Neural cell (in vitro differentiated cells): Measurements from ENCODE around the gene SACS.

Experiments
- CTCF ChIP-seq: fragments of 450-650 bp; IDR thresholded peaks from 2 replicates; pipeline ENCODE4 v1.5.1; 2014; ENCODE audit warnings: antibody characterized with exemption, mild to moderate bottlenecking, moderate library complexity; ENCODE audit not compliant: poor library complexity, severe bottlenecking
- EP300 ChIP-seq: fragments of 450-650 bp; conservative IDR thresholded peaks from 2 replicates; pipeline ENCODE4 v1.6.1; 2014; ENCODE audit warnings: antibody characterized with exemption, mild to moderate bottlenecking, moderate library complexity; ENCODE audit not compliant: poor library complexity, severe bottlenecking
- EZH2 ChIP-seq: fragments of 200-600, 300-800 bp; shearing (Covaris generic), sonication (generic); IDR thresholded peaks from 2 replicates; pipeline ENCODE4 v1.6.1; 2014; ENCODE audit warnings: antibody characterized with exemption, low read length, borderline replicate concordance, mild to moderate bottlenecking; ENCODE audit not compliant: insufficient read depth, poor library complexity, severe bottlenecking
- POLR2AphosphoS5 ChIP-seq: IDR thresholded peaks from 2 replicates; pipeline ENCODE4 v1.6.1; 2012
- RAD21 ChIP-seq: fragments of 450-650 bp; conservative IDR thresholded peaks from 2 replicates; pipeline ENCODE4 v1.6.1; 2014; ENCODE audit warnings: antibody characterized with exemption, mild to moderate bottlenecking, moderate library complexity
- SMC3 ChIP-seq: fragments of 450-650 bp; conservative IDR thresholded peaks from 2 replicates; pipeline ENCODE4 v1.6.1; 2014; ENCODE audit warnings: antibody characterized with exemption, mild to moderate bottlenecking, moderate library complexity; ENCODE audit not compliant: poor library complexity
- TF ChIP-seq, protein P1 (sequence below): IDR thresholded peaks from 2 replicates; pipeline ENCODE4 v1.6.1; 2012; ENCODE audit warnings: borderline replicate concordance

DNA sequence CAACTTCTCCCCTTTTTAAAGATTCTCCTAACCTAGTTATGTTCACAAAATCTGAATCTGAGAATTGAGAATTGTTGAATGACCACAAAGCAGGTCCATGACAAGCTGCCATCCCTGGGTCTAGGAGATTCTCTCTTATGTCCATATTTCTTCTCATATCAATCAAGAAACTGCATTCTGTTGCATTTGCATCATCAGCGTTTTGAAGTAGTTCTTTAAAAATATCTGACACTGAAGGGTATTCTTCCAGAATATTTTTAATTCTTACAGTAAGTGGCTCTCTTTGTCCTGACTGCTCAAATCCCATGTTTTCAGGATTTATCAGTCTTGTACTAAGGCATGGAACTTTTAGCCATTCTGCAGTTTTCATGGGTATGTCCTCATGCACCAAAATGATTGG, 94.3 kb downstream of the SACS start:
- TF ChIP-seq CTCF (no peak), POLR2AphosphoS5 (no peak), EZH2 (no peak), RAD21 (no peak), EP300 (no peak), SMC3 (no peak)
- TF ChIP-seq, protein P1, sequence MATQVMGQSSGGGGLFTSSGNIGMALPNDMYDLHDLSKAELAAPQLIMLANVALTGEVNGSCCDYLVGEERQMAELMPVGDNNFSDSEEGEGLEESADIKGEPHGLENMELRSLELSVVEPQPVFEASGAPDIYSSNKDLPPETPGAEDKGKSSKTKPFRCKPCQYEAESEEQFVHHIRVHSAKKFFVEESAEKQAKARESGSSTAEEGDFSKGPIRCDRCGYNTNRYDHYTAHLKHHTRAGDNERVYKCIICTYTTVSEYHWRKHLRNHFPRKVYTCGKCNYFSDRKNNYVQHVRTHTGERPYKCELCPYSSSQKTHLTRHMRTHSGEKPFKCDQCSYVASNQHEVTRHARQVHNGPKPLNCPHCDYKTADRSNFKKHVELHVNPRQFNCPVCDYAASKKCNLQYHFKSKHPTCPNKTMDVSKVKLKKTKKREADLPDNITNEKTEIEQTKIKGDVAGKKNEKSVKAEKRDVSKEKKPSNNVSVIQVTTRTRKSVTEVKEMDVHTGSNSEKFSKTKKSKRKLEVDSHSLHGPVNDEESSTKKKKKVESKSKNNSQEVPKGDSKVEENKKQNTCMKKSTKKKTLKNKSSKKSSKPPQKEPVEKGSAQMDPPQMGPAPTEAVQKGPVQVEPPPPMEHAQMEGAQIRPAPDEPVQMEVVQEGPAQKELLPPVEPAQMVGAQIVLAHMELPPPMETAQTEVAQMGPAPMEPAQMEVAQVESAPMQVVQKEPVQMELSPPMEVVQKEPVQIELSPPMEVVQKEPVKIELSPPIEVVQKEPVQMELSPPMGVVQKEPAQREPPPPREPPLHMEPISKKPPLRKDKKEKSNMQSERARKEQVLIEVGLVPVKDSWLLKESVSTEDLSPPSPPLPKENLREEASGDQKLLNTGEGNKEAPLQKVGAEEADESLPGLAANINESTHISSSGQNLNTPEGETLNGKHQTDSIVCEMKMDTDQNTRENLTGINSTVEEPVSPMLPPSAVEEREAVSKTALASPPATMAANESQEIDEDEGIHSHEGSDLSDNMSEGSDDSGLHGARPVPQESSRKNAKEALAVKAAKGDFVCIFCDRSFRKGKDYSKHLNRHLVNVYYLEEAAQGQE = no peak
